ENCODE measurements around the gene HAUS5. TPM values are rescaled to one million over a fixed set of nuclear protein-coding genes. Genes with fewer than 3 reads are reported as not detected.

Gene HAUS5
- total and polyA plus RNA-seq, 10 of the 15 experiments (the other 5 are each of a cell fraction or from before 2014, with no cell fraction given), result 3.1 to 32.6 (median 17.6) TPM

DNA sequence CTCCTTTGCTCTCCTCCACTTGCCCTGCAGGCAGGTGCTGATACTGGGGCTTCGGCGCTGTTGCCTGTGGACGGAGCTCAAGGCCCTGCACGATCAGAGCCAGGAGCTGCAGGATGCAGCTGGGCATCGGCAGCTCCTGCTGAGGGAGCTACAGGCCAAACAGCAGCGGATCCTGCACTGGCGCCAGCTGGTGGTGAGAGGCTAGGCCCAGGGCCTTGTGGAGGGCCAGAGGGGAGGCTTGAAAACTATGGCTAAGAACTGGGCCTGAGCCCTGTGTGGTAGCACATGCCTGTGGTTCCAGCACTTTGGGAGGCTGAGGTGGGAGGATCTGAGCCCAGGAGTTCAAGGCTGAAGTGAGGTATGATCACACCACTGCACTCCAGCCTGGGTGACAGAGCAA, 6.3 kb downstream of the HAUS5 start (continued):
- TF ChIP-seq, protein P1, sequence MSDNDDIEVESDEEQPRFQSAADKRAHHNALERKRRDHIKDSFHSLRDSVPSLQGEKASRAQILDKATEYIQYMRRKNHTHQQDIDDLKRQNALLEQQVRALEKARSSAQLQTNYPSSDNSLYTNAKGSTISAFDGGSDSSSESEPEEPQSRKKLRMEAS (IDR thresholded peaks at IDR 0.05; ENCODE audit: low read depth, low read length), result no peak

DNA sequence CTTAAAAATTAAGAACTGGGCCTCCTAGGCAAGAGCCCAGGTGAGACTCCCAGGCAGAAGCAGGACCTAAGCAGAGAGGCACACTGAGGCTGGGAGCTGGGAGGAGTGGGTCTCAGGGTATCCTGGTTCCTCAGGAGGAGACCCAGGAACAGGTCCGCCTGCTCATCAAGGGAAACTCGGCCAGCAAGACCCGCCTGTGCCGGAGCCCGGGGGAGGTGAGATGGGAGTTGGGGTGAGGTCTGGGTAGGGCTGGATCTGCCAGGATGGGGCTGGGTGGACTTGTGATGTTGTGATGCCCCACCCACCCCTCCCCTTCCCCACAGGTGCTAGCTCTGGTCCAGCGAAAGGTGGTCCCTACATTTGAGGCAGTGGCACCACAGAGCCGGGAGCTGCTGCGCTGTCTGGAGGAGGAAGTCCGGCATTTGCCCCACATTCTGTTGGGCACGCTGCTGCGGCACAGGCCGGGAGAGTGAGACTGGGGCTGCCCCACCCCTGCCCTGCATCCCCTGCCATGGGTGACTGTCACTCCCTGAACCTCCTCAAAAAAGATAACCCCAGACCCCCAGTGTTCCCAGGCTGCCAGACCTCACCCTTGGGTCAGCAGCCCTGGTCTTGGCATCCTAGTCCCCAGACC, 6.9 kb downstream of the HAUS5 start:
- BruUV-seq (replicated peaks), result no TSS peak
- TF ChIP-seq, protein P2, sequence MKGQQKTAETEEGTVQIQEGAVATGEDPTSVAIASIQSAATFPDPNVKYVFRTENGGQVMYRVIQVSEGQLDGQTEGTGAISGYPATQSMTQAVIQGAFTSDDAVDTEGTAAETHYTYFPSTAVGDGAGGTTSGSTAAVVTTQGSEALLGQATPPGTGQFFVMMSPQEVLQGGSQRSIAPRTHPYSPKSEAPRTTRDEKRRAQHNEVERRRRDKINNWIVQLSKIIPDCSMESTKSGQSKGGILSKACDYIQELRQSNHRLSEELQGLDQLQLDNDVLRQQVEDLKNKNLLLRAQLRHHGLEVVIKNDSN (IDR thresholded peaks at IDR 0.05; ENCODE audit: borderline replicate concordance, extremely low read length, insufficient read depth, low read depth, low read length), result no peak
- TF ChIP-seq IKZF1 (conservative IDR thresholded peaks at IDR 0.05) (no peak), BACH1 (IDR thresholded peaks at IDR 0.05; ENCODE audit: borderline replicate concordance) (no peak), RCOR1 (conservative IDR thresholded peaks at IDR 0.05; ENCODE audit: low read depth, low read length) (no peak), NBN (IDR thresholded peaks at IDR 0.05) (no peak), CHD4 (IDR thresholded peaks at IDR 0.05) (no peak), ATF7 (IDR thresholded peaks at IDR 0.05; ENCODE audit: low read depth) (no peak), BRCA1 (IDR thresholded peaks at IDR 0.05; ENCODE audit: low read depth, low read length) (no peak), EZH2 (IDR thresholded peaks at IDR 0.05; ENCODE audit: borderline replicate concordance, control insufficient read depth, low read depth, low read length) (no peak), CBFB (IDR thresholded peaks at IDR 0.05; ENCODE audit: low read depth) (no peak), IRF4 (IDR thresholded peaks at IDR 0.05; ENCODE audit: low read depth, low read length) (no peak), ZNF207 (IDR thresholded peaks at IDR 0.05; ENCODE audit: borderline replicate concordance) (no peak), HDGF (IDR thresholded peaks at IDR 0.05) (no peak), CREM (IDR thresholded peaks at IDR 0.05; ENCODE audit: low read depth) (no peak), CREB1 (IDR thresholded peaks at IDR 0.05; ENCODE audit: low read depth) (no peak), KAT2A (conservative IDR thresholded peaks at IDR 0.05; ENCODE audit: control insufficient read depth, low read depth, low read length) (no peak)
- TF ChIP-seq, protein P3, sequence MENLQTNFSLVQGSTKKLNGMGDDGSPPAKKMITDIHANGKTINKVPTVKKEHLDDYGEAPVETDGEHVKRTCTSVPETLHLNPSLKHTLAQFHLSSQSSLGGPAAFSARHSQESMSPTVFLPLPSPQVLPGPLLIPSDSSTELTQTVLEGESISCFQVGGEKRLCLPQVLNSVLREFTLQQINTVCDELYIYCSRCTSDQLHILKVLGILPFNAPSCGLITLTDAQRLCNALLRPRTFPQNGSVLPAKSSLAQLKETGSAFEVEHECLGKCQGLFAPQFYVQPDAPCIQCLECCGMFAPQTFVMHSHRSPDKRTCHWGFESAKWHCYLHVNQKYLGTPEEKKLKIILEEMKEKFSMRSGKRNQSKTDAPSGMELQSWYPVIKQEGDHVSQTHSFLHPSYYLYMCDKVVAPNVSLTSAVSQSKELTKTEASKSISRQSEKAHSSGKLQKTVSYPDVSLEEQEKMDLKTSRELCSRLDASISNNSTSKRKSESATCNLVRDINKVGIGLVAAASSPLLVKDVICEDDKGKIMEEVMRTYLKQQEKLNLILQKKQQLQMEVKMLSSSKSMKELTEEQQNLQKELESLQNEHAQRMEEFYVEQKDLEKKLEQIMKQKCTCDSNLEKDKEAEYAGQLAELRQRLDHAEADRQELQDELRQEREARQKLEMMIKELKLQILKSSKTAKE (IDR thresholded peaks at IDR 0.05; ENCODE audit: low read depth, poor library complexity, severe bottlenecking), result no peak
- TF ChIP-seq, protein P4, sequence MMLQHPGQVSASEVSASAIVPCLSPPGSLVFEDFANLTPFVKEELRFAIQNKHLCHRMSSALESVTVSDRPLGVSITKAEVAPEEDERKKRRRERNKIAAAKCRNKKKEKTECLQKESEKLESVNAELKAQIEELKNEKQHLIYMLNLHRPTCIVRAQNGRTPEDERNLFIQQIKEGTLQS (IDR thresholded peaks at IDR 0.05; ENCODE audit: borderline replicate concordance, extremely low read depth, low read depth, low read length), result no peak
- Histone ChIP-seq H3K36me3 (ENCODE audit: control insufficient read depth in 2 of 2, insufficient read depth in 2 of 2, low read length in 1 of 2) (no peaks in the 10 kb centered on the region; a peak in 1 of 4 replicates), H3K4me2 (ENCODE audit: control insufficient read depth, insufficient read depth) (no peak overlapping the region), H4K20me1 (ENCODE audit: control insufficient read depth, insufficient read depth) (no peaks in the 10 kb centered on the region), H2AFZ (ENCODE audit: control insufficient read depth, low read depth, low read length) (no peak overlapping the region), H3K4me1 (ENCODE audit: control insufficient read depth, insufficient read depth, low read length) (no peaks in the 10 kb centered on the region), H3K9ac (ENCODE audit: control insufficient read depth, insufficient read depth, low read length) (no peak overlapping the region), H3K79me2 (ENCODE audit: control insufficient read depth, insufficient read depth, low read length) (no peaks in the 10 kb centered on the region), H3K27me3 (replicated peaks in 1 of 2; ENCODE audit: control insufficient read depth in 2 of 2, insufficient read depth in 2 of 2, low read length in 1 of 2) (no peaks in the 10 kb centered on the region), H3K9me3 (replicated peaks; ENCODE audit: control insufficient read depth, insufficient read depth, low read length) (no peaks in the 10 kb centered on the region), H3K27ac (ENCODE audit: control insufficient read depth, insufficient read depth) (no peak overlapping the region), H3K4me3 (no peak overlapping the region)
- no peak for DNase-seq (ENCODE audit: low read depth, low spot score)
- no peak for ATAC-seq
- ChIA-PET SMC1A (ENCODE audit: uncharacterized antibody, unreplicated experiment) (no interaction called here), CTCF (no interaction called here), POLR2A (no interaction called here), RAD21 (ENCODE audit: unreplicated experiment) (no interaction called here)
- no peak for FAIRE-seq
- 98% methylated on average over 10 of the region's 12 CpGs for WGBS (ENCODE audit: insufficient coverage, insufficient replicate concordance, low lambda C conversion rate, missing lambda C conversion rate)
- in situ Hi-C loops (cut with MboI) (no loop called here), intact Hi-C loops (cut with micrococcal nuclease; ENCODE audit: unreplicated experiment) (no loop called here)
